Neural progenitor cell (in vitro differentiated cells): ENCODE results near the gene RFX6. TPM values are rescaled to one million over a fixed set of nuclear protein-coding genes. Genes with fewer than 3 reads are reported as not detected.

Experiments used
- DNase-seq: peaks from one replicate; pipeline ENCODE4 v3.0.0-alpha.2; 2016; ENCODE audit warnings: low spot score
- H2AFZ ChIP-seq: fragments of 200-600 bp; sonication (generic); replicated peaks from 2 replicates; pipeline ENCODE4 v1.6.1; 2016; ENCODE audit warnings: antibody characterized with exemption
- H3F3A ChIP-seq: fragments of 200-600 bp; sonication (generic); 2 replicates; pipeline ENCODE4 v1.6.1; 2016; ENCODE audit warnings: antibody characterized with exemption, low read depth
- H3K27ac ChIP-seq: fragments of 200-600 bp; sonication (generic); 2 replicates; pipeline ENCODE4 v1.5.1; 2016; ENCODE audit warnings: mild to moderate bottlenecking
- H3K27me3 ChIP-seq: fragments of 200-600 bp; sonication (generic); 2 replicates; pipeline ENCODE4 v1.6.1; 2016; ENCODE audit warnings: mild to moderate bottlenecking, moderate library complexity
- H3K36me3 ChIP-seq: fragments of 200-600 bp; sonication (generic); 2 replicates; pipeline ENCODE4 v1.5.1; 2016
- H3K4me1 ChIP-seq: fragments of 200-600 bp; sonication (generic); 2 replicates; pipeline ENCODE4 v1.6.1; 2016; ENCODE audit warnings: mixed run types
- H3K4me2 ChIP-seq: fragments of 200-600 bp; sonication (generic); 2 replicates; pipeline ENCODE4 v1.6.1; 2016
- H3K4me3 ChIP-seq: fragments of 200-600 bp; sonication (generic); 2 replicates; pipeline ENCODE4 v1.5.1; 2016
- H3K79me2 ChIP-seq: fragments of 200-600 bp; sonication (generic); 2 replicates; pipeline ENCODE4 v1.6.1; 2016; ENCODE audit warnings: low read depth
- H3K9ac ChIP-seq: fragments of 200-600 bp; sonication (generic); 2 replicates; pipeline ENCODE4 v1.6.1; 2016
- H3K9me3 ChIP-seq: fragments of 200-600 bp; sonication (generic); 2 replicates; pipeline ENCODE4 v1.5.1; 2016; ENCODE audit warnings: low read depth
- H4K20me1 ChIP-seq: fragments of 200-600 bp; sonication (generic); 2 replicates; pipeline ENCODE4 v1.6.1; 2016; ENCODE audit warnings: low read depth
- H3K27ac Mint-ChIP-seq: 3 replicates; pipeline ENCODE4 v1.8.0; 2021; ENCODE audit warnings: mixed read lengths
- H3K27me3 Mint-ChIP-seq: 2 replicates; pipeline ENCODE4 v1.8.0; 2022; ENCODE audit warnings: low read depth, mild to moderate bottlenecking, inconsistent platforms, moderate library complexity, mixed read lengths; ENCODE audit not compliant: insufficient read depth
- H3K36me3 Mint-ChIP-seq: 3 replicates; pipeline ENCODE4 v1.8.0; 2021; ENCODE audit warnings: mixed read lengths
- H3K4me1 Mint-ChIP-seq: 3 replicates; pipeline ENCODE4 v1.8.0; 2021; ENCODE audit warnings: mixed read lengths
- H3K4me3 Mint-ChIP-seq: 3 replicates; pipeline ENCODE4 v1.8.0; 2021; ENCODE audit warnings: mild to moderate bottlenecking, moderate library complexity, mixed read lengths
- H3K9me3 Mint-ChIP-seq: 3 replicates; pipeline ENCODE4 v1.8.0; 2020; ENCODE audit warnings: mixed read lengths
- CTCF ChIP-seq: fragments of 200-600 bp; sonication (generic); IDR thresholded peaks from 2 replicates; pipeline ENCODE4 v1.5.1; 2017; ENCODE audit warnings: antibody characterized with exemption, mild to moderate bottlenecking
- EZH2 ChIP-seq: fragments of 200-600 bp; sonication (generic); IDR thresholded peaks from 2 replicates; pipeline ENCODE4 v1.6.1; 2017; ENCODE audit warnings: antibody characterized with exemption, mild to moderate bottlenecking, moderate library complexity
- EZH2phosphoT487 ChIP-seq: fragments of 200-600 bp; sonication (generic); IDR thresholded peaks from 2 replicates; pipeline ENCODE4 v1.6.1; 2017; ENCODE audit warnings: antibody characterized with exemption
- total RNA-seq: library from RNA; depleted of rRNA; stranded (reverse); fragments of >200 nt; gene quantifications from 2 replicates; pipeline ENCODE4 v1.2.3, GENCODE V29; 2015; ENCODE audit warnings: low replicate concordance

Gene RFX6
- total RNA-seq, 1 donor from 2014 or later: not detected

GRCh38 chr6:116881236-116881635 is 4.2 kb downstream of the RFX6 start:
- H3K4me3 Mint-ChIP-seq: no peak overlapping the region

GRCh38 chr6:116883005-116883404 is 6.0 kb downstream of the RFX6 start:
- Histone ChIP-seq H3F3A (no peaks in the 10 kb centered on the region), H3K9me3 (no peaks in the 10 kb centered on the region), H3K36me3 (no peaks in the 10 kb centered on the region), H2AFZ (no peak overlapping the region), H3K27ac (no peak overlapping the region), H3K79me2 (no peaks in the 10 kb centered on the region), H3K4me1 (peaks cover 9% of the 10 kb centered on the region), H3K9ac (no peak overlapping the region), H3K27me3 (peaks cover 27% of the 10 kb centered on the region), H4K20me1 (no peaks in the 10 kb centered on the region), H3K4me2 (no peak overlapping the region), H3K4me3 (no peak overlapping the region)
- H3K36me3 Mint-ChIP-seq: no peaks in the 10 kb centered on the region
- H3K4me3 Mint-ChIP-seq: no peak overlapping the region
- H3K4me1 Mint-ChIP-seq: peaks cover 4% of the 10 kb centered on the region
- DNase-seq: no peak
- no peak overlapping the region for H3K27ac Mint-ChIP-seq
- no peak for TF ChIP-seq EZH2
- TF ChIP-seq EZH2phosphoT487: no peak
- no peak for TF ChIP-seq CTCF
- H3K27me3 Mint-ChIP-seq: peaks cover 8% of the 10 kb centered on the region
- H3K9me3 Mint-ChIP-seq: no peaks in the 10 kb centered on the region

More at GRCh38 chr6:116881236-116881635, 4.2 kb downstream of the RFX6 start:
- Histone ChIP-seq H3K4me2 (no peak overlapping the region), H3K4me1 (peaks cover 17% of the 10 kb centered on the region), H3K9me3 (no peaks in the 10 kb centered on the region), H3K27ac (no peak overlapping the region), H3K9ac (no peak overlapping the region), H3K79me2 (no peaks in the 10 kb centered on the region), H4K20me1 (peaks cover 7% of the 10 kb centered on the region), H3F3A (no peaks in the 10 kb centered on the region), H3K4me3 (no peak overlapping the region), H2AFZ (no peak overlapping the region), H3K27me3 (peaks cover 45% of the 10 kb centered on the region), H3K36me3 (no peaks in the 10 kb centered on the region)
- no peaks in the 10 kb centered on the region for H3K9me3 Mint-ChIP-seq
- DNase-seq: no peak
- H3K4me1 Mint-ChIP-seq: peaks cover 16% of the 10 kb centered on the region
- peak; percentile 26 for TF ChIP-seq CTCF
- no peak for TF ChIP-seq EZH2
- H3K36me3 Mint-ChIP-seq: no peaks in the 10 kb centered on the region
- no peak overlapping the region for H3K27ac Mint-ChIP-seq
- peaks cover 23% of the 10 kb centered on the region for H3K27me3 Mint-ChIP-seq

- no peak overlapping the region for H3K4me3 Mint-ChIP-seq
- no peak overlapping the region for H3K4me3 ChIP-seq
- H4K20me1 ChIP-seq: no peaks in the 10 kb centered on the region
- no peaks in the 10 kb centered on the region for H3K9me3 Mint-ChIP-seq
- peaks cover 5% of the 10 kb centered on the region for H3K27me3 Mint-ChIP-seq
- no peak overlapping the region for H3K27ac Mint-ChIP-seq
- peak overlapping the region; percentile 32 for H3K4me2 ChIP-seq
- no peaks in the 10 kb centered on the region for H3K79me2 ChIP-seq
- peaks cover 4% of the 10 kb centered on the region for H3K4me1 Mint-ChIP-seq
- no peaks in the 10 kb centered on the region for H3K36me3 ChIP-seq
- TF ChIP-seq EZH2 (no peak), EZH2phosphoT487 (peak; percentile 74)
- H3K36me3 Mint-ChIP-seq: no peaks in the 10 kb centered on the region
- peak; percentile 87 for DNase-seq
- peaks cover 12% of the 10 kb centered on the region for H3K27me3 ChIP-seq
- H3K9ac ChIP-seq: no peak overlapping the region
- no peaks in the 10 kb centered on the region for H3F3A ChIP-seq
- no peak overlapping the region for H3K27ac ChIP-seq
- H3K9me3 ChIP-seq: no peaks in the 10 kb centered on the region
- no peak overlapping the region for H2AFZ ChIP-seq
- peaks cover 9% of the 10 kb centered on the region for H3K4me1 ChIP-seq
These were observed 7.5 kb downstream of the RFX6 start for GRCh38 chr6:116884530-116884929.

GRCh38 chr6:116887168-116887567 is 10.1 kb downstream of the RFX6 start:
- no peaks in the 10 kb centered on the region for H4K20me1 ChIP-seq
- H3K4me2 ChIP-seq: no peak overlapping the region
- no peaks in the 10 kb centered on the region for H3K79me2 ChIP-seq
- TF ChIP-seq EZH2phosphoT487 (no peak), EZH2 (no peak)
- Mint-ChIP-seq H3K27me3 (peaks cover 5% of the 10 kb centered on the region), H3K36me3 (no peaks in the 10 kb centered on the region), H3K4me1 (peaks cover 4% of the 10 kb centered on the region), H3K9me3 (no peaks in the 10 kb centered on the region), H3K4me3 (no peak overlapping the region), H3K27ac (no peak overlapping the region)
- H3K9me3 ChIP-seq: no peaks in the 10 kb centered on the region
- no peak overlapping the region for H3K9ac ChIP-seq
- H3K27ac ChIP-seq: no peak overlapping the region
- H3K4me3 ChIP-seq: no peak overlapping the region
- H3F3A ChIP-seq: no peaks in the 10 kb centered on the region
- H3K4me1 ChIP-seq: peaks cover 9% of the 10 kb centered on the region
- H3K36me3 ChIP-seq: no peaks in the 10 kb centered on the region
- H2AFZ ChIP-seq: no peak overlapping the region
- DNase-seq: no peak
- no peaks in the 10 kb centered on the region for H3K27me3 ChIP-seq
